Neural progenitor cell (in vitro differentiated cells): ENCODE data around the gene CTNNB1. TPM values are rescaled to one million over a fixed set of nuclear protein-coding genes. Genes with fewer than 3 reads are reported as not detected.

Source experiments
- DNase-seq: peaks from one replicate; pipeline ENCODE4 v3.0.0-alpha.2; 2016; ENCODE audit warnings: low spot score
- H2AFZ ChIP-seq: fragments of 200-600 bp; sonication (generic); replicated peaks from 2 replicates; pipeline ENCODE4 v1.6.1; 2016; ENCODE audit warnings: antibody characterized with exemption
- H3F3A ChIP-seq: fragments of 200-600 bp; sonication (generic); 2 replicates; pipeline ENCODE4 v1.6.1; 2016; ENCODE audit warnings: antibody characterized with exemption, low read depth
- H3K27ac ChIP-seq: fragments of 200-600 bp; sonication (generic); 2 replicates; pipeline ENCODE4 v1.5.1; 2016; ENCODE audit warnings: mild to moderate bottlenecking
- H3K27me3 ChIP-seq: fragments of 200-600 bp; sonication (generic); 2 replicates; pipeline ENCODE4 v1.6.1; 2016; ENCODE audit warnings: mild to moderate bottlenecking, moderate library complexity
- H3K36me3 ChIP-seq: fragments of 200-600 bp; sonication (generic); 2 replicates; pipeline ENCODE4 v1.5.1; 2016
- H3K4me1 ChIP-seq: fragments of 200-600 bp; sonication (generic); 2 replicates; pipeline ENCODE4 v1.6.1; 2016; ENCODE audit warnings: mixed run types
- H3K4me2 ChIP-seq: fragments of 200-600 bp; sonication (generic); 2 replicates; pipeline ENCODE4 v1.6.1; 2016
- H3K4me3 ChIP-seq: fragments of 200-600 bp; sonication (generic); 2 replicates; pipeline ENCODE4 v1.5.1; 2016
- H3K79me2 ChIP-seq: fragments of 200-600 bp; sonication (generic); 2 replicates; pipeline ENCODE4 v1.6.1; 2016; ENCODE audit warnings: low read depth
- H3K9ac ChIP-seq: fragments of 200-600 bp; sonication (generic); 2 replicates; pipeline ENCODE4 v1.6.1; 2016
- H3K9me3 ChIP-seq: fragments of 200-600 bp; sonication (generic); 2 replicates; pipeline ENCODE4 v1.5.1; 2016; ENCODE audit warnings: low read depth
- H4K20me1 ChIP-seq: fragments of 200-600 bp; sonication (generic); 2 replicates; pipeline ENCODE4 v1.6.1; 2016; ENCODE audit warnings: low read depth
- H3K27ac Mint-ChIP-seq: 3 replicates; pipeline ENCODE4 v1.8.0; 2021; ENCODE audit warnings: mixed read lengths
- H3K27me3 Mint-ChIP-seq: 2 replicates; pipeline ENCODE4 v1.8.0; 2022; ENCODE audit warnings: low read depth, mild to moderate bottlenecking, inconsistent platforms, moderate library complexity, mixed read lengths; ENCODE audit not compliant: insufficient read depth
- H3K36me3 Mint-ChIP-seq: 3 replicates; pipeline ENCODE4 v1.8.0; 2021; ENCODE audit warnings: mixed read lengths
- H3K4me1 Mint-ChIP-seq: 3 replicates; pipeline ENCODE4 v1.8.0; 2021; ENCODE audit warnings: mixed read lengths
- H3K4me3 Mint-ChIP-seq: 3 replicates; pipeline ENCODE4 v1.8.0; 2021; ENCODE audit warnings: mild to moderate bottlenecking, moderate library complexity, mixed read lengths
- H3K9me3 Mint-ChIP-seq: 3 replicates; pipeline ENCODE4 v1.8.0; 2020; ENCODE audit warnings: mixed read lengths
- EZH2 ChIP-seq: fragments of 200-600 bp; sonication (generic); IDR thresholded peaks from 2 replicates; pipeline ENCODE4 v1.6.1; 2017; ENCODE audit warnings: antibody characterized with exemption, mild to moderate bottlenecking, moderate library complexity
- EZH2phosphoT487 ChIP-seq: fragments of 200-600 bp; sonication (generic); IDR thresholded peaks from 2 replicates; pipeline ENCODE4 v1.6.1; 2017; ENCODE audit warnings: antibody characterized with exemption
- total RNA-seq: library from RNA; depleted of rRNA; stranded (reverse); fragments of >200 nt; gene quantifications from 2 replicates; pipeline ENCODE4 v1.2.3, GENCODE V29; 2015; ENCODE audit warnings: low replicate concordance
- TF ChIP-seq, protein P1 (sequence below): fragments of 200-600 bp; sonication (generic); IDR thresholded peaks from 2 replicates; pipeline ENCODE4 v1.5.1; 2017; ENCODE audit warnings: antibody characterized with exemption, mild to moderate bottlenecking

Gene CTNNB1
- total RNA-seq, 1 donor from 2014 or later, result 566 TPM

GRCh38 chr3:41224120-41224806, 25.0 kb downstream of the CTNNB1 start:
- Histone ChIP-seq H3K9ac (no peak overlapping the region), H3K27ac (no peak overlapping the region), H3F3A (peaks cover 3% of the 10 kb centered on the region), H3K79me2 (peaks cover 100% of the 10 kb centered on the region), H2AFZ (no peak overlapping the region), H3K36me3 (peaks cover 41% of the 10 kb centered on the region), H3K27me3 (no peaks in the 10 kb centered on the region), H3K4me2 (no peak overlapping the region), H4K20me1 (peaks cover 99% of the 10 kb centered on the region), H3K4me1 (no peaks in the 10 kb centered on the region), H3K4me3 (no peak overlapping the region), H3K9me3 (no peaks in the 10 kb centered on the region)
- Mint-ChIP-seq H3K36me3 (peaks cover 61% of the 10 kb centered on the region), H3K4me1 (no peaks in the 10 kb centered on the region), H3K27ac (no peak overlapping the region), H3K27me3 (no peaks in the 10 kb centered on the region), H3K4me3 (no peak overlapping the region), H3K9me3 (no peaks in the 10 kb centered on the region)
- no peak for DNase-seq
- TF ChIP-seq EZH2 (no peak), EZH2phosphoT487 (no peak)
- TF ChIP-seq, protein P1, sequence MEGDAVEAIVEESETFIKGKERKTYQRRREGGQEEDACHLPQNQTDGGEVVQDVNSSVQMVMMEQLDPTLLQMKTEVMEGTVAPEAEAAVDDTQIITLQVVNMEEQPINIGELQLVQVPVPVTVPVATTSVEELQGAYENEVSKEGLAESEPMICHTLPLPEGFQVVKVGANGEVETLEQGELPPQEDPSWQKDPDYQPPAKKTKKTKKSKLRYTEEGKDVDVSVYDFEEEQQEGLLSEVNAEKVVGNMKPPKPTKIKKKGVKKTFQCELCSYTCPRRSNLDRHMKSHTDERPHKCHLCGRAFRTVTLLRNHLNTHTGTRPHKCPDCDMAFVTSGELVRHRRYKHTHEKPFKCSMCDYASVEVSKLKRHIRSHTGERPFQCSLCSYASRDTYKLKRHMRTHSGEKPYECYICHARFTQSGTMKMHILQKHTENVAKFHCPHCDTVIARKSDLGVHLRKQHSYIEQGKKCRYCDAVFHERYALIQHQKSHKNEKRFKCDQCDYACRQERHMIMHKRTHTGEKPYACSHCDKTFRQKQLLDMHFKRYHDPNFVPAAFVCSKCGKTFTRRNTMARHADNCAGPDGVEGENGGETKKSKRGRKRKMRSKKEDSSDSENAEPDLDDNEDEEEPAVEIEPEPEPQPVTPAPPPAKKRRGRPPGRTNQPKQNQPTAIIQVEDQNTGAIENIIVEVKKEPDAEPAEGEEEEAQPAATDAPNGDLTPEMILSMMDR, result no peak

- Histone ChIP-seq H3K36me3 (peaks cover 46% of the 10 kb centered on the region), H3K79me2 (peaks cover 65% of the 10 kb centered on the region), H3K4me3 (no peak overlapping the region), H3K9ac (no peak overlapping the region), H3K27ac (peak overlapping the region; percentile 27), H3K4me1 (peaks cover 28% of the 10 kb centered on the region), H3F3A (peaks cover 44% of the 10 kb centered on the region), H3K9me3 (no peaks in the 10 kb centered on the region), H4K20me1 (peaks cover 92% of the 10 kb centered on the region), H2AFZ (no peak overlapping the region), H3K4me2 (peak overlapping the region; percentile 40), H3K27me3 (no peaks in the 10 kb centered on the region)
- peak; percentile 35 for DNase-seq
- Mint-ChIP-seq H3K27me3 (no peaks in the 10 kb centered on the region), H3K36me3 (peaks cover 76% of the 10 kb centered on the region), H3K27ac (no peak overlapping the region), H3K9me3 (no peaks in the 10 kb centered on the region), H3K4me3 (no peak overlapping the region), H3K4me1 (peaks cover 43% of the 10 kb centered on the region)
- TF ChIP-seq, protein P1, result no peak
- TF ChIP-seq EZH2phosphoT487 (no peak), EZH2 (no peak)
Observed at GRCh38 chr3:41234823-41235721, 35.8 kb downstream of the CTNNB1 start.

DNA sequence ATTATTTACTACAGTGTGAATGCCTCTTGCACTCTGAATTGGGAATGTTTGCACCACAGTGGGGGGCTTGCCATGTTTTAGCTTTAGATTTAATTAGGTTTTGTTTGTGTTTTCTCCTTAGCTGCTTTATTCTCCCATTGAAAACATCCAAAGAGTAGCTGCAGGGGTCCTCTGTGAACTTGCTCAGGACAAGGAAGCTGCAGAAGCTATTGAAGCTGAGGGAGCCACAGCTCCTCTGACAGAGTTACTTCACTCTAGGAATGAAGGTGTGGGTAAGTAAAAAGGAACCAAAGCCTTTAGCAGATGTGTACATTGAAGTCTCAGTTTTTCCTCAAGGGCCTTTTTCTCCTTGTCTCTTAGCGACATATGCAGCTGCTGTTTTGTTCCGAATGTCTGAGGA, 36.9 kb downstream of the CTNNB1 start:
- H3K27me3 ChIP-seq, result no peaks in the 10 kb centered on the region
- H3K79me2 ChIP-seq, result peaks cover 54% of the 10 kb centered on the region
- H3K36me3 ChIP-seq, result peaks cover 46% of the 10 kb centered on the region
- H3K4me3 ChIP-seq, result no peak overlapping the region
- no peak overlapping the region for H3K9ac ChIP-seq
- H3K4me1 Mint-ChIP-seq, result peaks cover 43% of the 10 kb centered on the region
- peaks cover 28% of the 10 kb centered on the region for H3K4me1 ChIP-seq
- peaks cover 86% of the 10 kb centered on the region for H4K20me1 ChIP-seq
- H3K27me3 Mint-ChIP-seq, result no peaks in the 10 kb centered on the region
- no peak overlapping the region for H3K27ac Mint-ChIP-seq
- H3K9me3 Mint-ChIP-seq, result no peaks in the 10 kb centered on the region
- peak overlapping the region; percentile 40 for H3K4me2 ChIP-seq
- no peak overlapping the region for H3K4me3 Mint-ChIP-seq
- no peaks in the 10 kb centered on the region for H3K9me3 ChIP-seq
- H2AFZ ChIP-seq, result no peak overlapping the region
- H3K36me3 Mint-ChIP-seq, result peaks cover 70% of the 10 kb centered on the region
- peak overlapping the region; percentile 7 for H3K27ac ChIP-seq
- peaks cover 44% of the 10 kb centered on the region for H3F3A ChIP-seq
- TF ChIP-seq, protein P1, result no peak
- no peak for TF ChIP-seq EZH2
- TF ChIP-seq EZH2phosphoT487, result no peak
- peak; percentile 53 for DNase-seq
